Islet precursor cell (in vitro differentiated cells): ENCODE data around the gene PAX4.
"Not testable (repeated sequence)": the region's sequence is repeated elsewhere in the genome, so short reads cannot be mapped to it uniquely, and the experiment has no call there.

Source experiments
- DNase-seq: peaks from one replicate; pipeline ENCODE4 v3.0.0-alpha.2; 2018

PAX4 gene

DNA sequence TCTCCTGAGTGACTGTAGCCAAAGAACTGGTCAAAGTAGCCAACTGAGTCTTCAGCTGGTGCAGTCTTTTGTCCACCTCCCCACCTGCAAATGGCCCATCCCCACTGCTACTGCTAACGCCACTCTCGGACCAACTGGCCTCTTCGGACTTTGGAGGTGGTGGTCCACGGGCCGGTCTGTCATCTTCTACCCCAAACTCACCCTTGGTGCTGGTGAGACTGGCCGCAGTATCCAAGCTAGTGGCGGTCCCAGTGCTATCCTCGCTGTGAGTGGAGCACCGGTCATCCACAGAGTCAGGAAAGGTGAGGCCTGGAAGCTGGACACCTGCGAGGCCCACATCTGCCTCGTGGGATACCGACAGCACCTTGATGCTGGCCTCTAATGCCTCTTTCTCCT lies 33.3 kb downstream of the PAX4 start:
- DNase-seq: no peak

DNA sequence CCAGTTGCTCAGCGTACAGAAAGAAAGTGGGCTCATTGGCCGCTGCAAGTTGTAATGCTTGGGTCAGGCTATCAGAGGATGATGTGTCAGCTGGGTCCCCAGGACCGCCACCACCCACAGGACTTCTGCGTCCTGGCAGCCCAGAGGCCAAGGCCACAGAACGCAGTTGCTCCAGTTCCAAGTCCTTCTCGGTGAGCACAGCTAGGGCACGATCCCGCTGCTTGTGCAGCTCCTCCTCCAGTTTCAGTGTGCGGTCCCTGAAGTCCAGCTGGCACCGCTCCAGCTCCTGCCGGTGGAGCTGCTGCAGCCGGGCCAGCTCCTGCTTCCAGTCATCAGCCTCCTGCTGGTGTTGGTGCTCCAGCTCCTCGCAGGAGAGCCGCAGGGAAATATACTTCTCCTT lies 35.6 kb downstream of the PAX4 start:
- DNase-seq: no peak

DNA sequence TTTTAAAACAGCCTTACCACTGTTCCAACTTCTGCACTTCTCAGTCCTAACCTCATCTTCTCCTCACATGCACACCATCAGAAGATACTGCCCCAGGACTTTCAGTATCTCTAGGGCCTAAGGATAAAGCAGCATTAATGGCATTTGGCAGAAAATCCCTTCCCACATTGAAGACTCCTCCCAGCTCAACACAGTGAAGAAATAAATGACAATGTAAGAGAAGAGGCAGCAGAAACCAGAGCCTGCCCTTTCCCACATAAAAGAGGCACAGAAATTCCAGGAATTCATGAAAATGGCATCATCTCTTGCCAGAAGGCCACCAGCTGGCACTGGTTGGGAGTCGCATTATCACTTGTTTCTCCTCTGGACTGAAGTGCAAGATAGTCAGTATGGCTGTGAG lies 36.2 kb downstream of the PAX4 start:
- no peak for DNase-seq

DNA sequence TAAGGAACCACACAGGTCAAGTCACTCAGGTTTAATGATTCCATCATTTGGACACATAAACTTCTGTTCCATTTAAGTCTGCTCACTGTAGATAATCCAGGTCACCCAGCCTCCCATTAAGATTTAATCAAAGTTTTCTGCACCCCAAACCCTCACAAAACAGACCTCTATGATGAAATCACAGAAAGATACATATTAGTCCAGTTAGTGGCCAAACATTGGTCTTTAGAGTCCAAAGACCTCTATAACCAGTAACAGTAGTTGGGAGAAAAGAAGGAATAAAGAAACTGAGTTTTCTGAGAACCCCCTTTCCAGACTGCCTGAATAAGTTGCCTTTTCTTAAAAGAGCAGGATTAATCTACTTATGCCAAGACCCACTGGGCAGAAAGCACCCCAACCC lies 37.3 kb downstream of the PAX4 start:
- no peak for DNase-seq

DNA sequence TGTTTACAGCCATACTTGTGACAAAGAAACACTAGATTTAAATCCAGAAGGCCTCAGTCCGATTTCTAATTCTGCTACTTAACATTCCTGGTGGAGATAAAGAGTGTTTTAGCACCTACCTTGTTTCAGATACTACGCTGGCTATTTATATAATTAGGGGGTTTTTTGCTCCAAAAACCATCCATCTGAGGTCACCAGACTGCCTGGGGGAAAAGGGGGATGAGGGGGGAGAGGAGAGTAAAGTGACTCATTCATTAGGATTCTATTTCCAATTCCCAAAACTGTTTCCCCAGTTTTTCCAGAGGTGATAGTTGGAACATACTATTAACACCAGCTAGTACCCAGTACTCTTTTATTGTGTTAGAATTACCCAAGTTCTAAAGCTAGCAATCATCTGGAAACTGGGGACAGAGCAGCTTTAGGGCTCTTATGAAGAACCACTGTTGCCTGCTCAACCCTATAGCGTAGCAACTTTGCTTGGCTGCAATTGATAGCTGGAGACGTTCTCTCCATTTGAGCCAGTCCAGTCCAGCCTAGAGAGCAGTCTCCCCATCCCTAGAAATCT lies 39.1 kb downstream of the PAX4 start:
- no peak for DNase-seq

DNA sequence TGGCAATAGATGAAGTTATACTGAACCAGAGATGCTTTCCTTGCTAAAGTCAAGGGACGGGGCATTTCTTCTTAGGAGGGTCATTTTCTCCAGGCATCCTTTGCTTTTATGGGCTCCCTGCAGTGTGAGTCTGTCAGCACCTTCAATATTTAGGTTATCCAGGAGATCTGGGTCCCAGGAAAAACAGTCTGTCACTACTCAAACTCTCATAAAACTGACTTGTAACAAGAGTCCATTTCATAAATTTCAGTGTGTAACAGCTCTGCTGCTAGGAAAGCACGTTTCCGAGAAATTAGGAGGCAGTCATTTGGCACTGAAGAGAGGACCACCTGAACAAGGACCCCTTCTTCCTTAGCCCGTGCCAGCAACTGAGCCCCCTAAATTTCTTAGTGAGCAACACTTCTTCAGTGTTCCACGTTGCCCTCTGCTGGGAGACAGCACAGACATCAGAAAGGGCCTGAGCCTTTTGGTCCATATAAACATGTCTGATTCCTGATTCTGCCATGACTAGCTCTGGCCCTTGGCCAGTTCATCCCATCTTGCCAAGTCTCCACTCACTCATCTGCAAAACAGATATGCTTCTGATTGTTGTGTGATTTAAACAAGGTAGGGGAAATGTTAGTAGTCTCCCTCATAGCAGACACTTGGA lies 39.8 kb downstream of the PAX4 start:
- DNase-seq: no peak

DNA sequence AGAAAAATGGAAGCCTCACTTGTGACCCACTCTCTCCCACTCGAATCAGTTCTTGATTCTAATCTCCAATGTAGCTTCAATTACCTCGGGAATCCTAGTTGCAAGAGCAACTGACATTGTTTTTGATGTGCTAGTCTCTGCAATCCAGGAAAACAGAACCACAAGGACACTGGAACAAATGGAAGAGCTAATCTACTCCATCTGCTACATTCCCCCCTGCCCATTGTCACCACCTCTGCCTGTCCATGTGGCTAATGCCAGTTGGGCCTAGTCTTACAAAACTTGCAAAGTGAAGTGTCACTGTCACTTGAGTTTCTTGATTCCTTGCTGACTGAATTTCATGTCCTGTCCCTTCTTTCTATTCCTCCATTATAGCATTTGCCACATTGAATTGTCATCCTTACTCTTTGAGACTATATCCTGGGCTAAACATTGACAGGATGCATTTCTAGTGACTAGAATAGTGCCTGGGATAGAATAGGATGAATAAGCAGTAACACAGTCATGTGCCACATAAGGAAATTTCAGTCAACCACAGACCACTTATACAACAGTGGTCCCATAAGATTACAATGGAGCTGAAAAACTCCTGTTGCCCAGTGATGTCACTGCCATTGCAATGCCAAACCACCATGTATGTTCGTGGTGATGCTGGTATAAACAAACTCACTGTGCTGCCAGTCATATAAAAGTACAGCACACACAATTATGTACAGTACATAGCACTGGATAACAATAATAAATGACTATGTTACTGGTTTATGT lies 46.0 kb downstream of the PAX4 start:
- DNase-seq: no peak

DNA sequence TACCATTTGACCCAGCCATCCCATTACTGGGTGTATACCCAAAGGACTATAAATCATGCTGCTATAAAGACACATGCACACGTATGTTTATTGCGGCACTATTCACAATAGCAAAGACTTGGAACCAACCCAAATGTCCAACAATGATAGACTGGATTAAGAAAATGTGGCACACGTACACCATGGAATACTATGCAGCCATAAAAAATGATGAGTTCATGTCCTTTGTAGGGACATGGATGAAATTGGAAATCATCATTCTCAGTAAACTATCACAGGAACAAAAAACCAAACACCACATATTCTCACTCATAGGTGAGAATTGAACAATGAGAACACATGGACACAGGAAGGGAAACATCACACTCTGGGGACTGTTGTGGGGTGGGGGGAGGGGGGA lies 49.9 kb downstream of the PAX4 start:
- not testable (repeated sequence) for DNase-seq

DNA sequence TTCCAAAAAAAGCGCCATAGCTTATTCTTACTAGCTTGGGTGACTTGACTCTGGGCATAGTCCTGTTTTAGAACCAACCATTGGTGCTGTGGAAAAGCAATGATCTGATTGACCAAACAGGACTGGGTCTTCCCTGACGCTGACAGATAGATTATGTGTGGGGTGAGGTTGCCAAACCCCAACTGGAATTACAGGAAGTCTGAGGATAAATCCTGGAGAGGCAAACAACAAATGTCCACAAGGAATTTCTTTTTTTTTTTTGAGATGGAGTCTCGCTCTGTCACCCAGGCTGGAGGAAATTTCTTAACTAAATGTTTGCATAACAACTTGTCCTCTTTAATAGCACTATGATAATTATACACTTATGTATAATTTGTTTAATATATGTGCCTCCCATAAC lies 51.7 kb downstream of the PAX4 start:
- no peak for DNase-seq
